MM.1S (cell line): ENCODE measurements around the gene ABHD3.
"Not testable (repeated sequence)": the region's sequence is repeated elsewhere in the genome, so short reads cannot be mapped to it uniquely, and the experiment has no call there.

ENCODE experiments used
- EZH2 ChIP-seq: fragments of 300-600 bp; sonication (generic); optimal IDR thresholded peaks from 2 replicates; pipeline ENCODE3; 2017; ENCODE audit warnings: low read depth, mild to moderate bottlenecking, antibody characterized with exemption, low read length, mixed read lengths
- EZH2phosphoT487 ChIP-seq: fragments of 300-600 bp; sonication (generic); IDR thresholded peaks from 2 replicates; pipeline ENCODE4 v1.6.1; 2018; ENCODE audit warnings: antibody characterized with exemption, low read length
- TF ChIP-seq, protein P1 (sequence below): fragments of 300-600 bp; sonication (generic); IDR thresholded peaks from 2 replicates; pipeline ENCODE4 v1.5.1; 2016; ENCODE audit warnings: antibody characterized with exemption, low read length, mixed read lengths

DNA sequence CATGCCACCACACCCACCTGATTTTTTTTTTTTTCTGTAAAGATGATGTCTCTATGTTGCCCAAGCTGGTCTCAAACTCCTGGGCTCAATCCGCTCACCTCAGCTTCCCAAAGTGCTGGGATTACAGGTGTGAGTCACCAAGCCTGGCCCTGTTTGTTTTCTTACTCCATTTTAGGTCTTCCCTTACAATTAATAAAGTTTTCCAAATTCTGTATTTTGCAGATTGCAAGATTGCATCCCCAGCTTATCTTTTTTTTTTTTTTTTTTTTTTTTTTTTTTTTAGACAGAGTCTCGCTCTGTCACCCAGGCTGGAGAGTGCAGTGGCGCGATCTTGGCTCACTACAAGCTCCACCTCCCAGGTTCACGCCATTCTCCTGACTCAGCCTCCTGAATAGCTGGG, 64.2 kb downstream of the ABHD3 start:
- TF ChIP-seq, protein P1, sequence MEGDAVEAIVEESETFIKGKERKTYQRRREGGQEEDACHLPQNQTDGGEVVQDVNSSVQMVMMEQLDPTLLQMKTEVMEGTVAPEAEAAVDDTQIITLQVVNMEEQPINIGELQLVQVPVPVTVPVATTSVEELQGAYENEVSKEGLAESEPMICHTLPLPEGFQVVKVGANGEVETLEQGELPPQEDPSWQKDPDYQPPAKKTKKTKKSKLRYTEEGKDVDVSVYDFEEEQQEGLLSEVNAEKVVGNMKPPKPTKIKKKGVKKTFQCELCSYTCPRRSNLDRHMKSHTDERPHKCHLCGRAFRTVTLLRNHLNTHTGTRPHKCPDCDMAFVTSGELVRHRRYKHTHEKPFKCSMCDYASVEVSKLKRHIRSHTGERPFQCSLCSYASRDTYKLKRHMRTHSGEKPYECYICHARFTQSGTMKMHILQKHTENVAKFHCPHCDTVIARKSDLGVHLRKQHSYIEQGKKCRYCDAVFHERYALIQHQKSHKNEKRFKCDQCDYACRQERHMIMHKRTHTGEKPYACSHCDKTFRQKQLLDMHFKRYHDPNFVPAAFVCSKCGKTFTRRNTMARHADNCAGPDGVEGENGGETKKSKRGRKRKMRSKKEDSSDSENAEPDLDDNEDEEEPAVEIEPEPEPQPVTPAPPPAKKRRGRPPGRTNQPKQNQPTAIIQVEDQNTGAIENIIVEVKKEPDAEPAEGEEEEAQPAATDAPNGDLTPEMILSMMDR: not testable (repeated sequence)
- TF ChIP-seq EZH2, EZH2phosphoT487: not testable (repeated sequence)
